ENCODE results near the gene DNAH17. TPM values are rescaled to one million over a fixed set of nuclear protein-coding genes. Genes with fewer than 3 reads are reported as not detected.
A peak's percentile ranks its signal among the peaks of the same experiment; 100 is the strongest.

DNAH17 gene
- total RNA-seq, 3 donors from 2014 or later (not counting 1 experiment from before 2014, with no cell fraction given) = 0.16 to 0.25 (median 0.24) TPM

- Histone ChIP-seq H3K27me3 (ENCODE audit: control insufficient read depth, insufficient read depth, low read length) (peaks cover 10% of the 10 kb centered on the region), H3K9me3 (ENCODE audit: control insufficient read depth, insufficient read depth, low read length) (no peaks in the 10 kb centered on the region), H3K36me3 (ENCODE audit: control insufficient read depth, insufficient read depth, low read length) (no peaks in the 10 kb centered on the region), H3K4me3 (ENCODE audit: low read length) (no peak overlapping the region), H3K4me1 (ENCODE audit: control insufficient read depth, insufficient read depth, low read length) (peaks cover 10% of the 10 kb centered on the region), H3K27ac (ENCODE audit: low read length) (no peak overlapping the region)
- intact Hi-C loops (cut with micrococcal nuclease) = no loop called here
- peaks cover 22% of the 10 kb centered on the region in 2 donors for H3K27me3 Mint-ChIP-seq (ENCODE audit: low read depth in 2 of 2)
- H3K27ac Mint-ChIP-seq = no peak overlapping the region
- no peaks in the 10 kb centered on the region for H3K36me3 Mint-ChIP-seq
- no peak for DNase-seq
- WGBS (ENCODE audit: insufficient coverage) = 91% methylated on average over 24 of the region's 24 CpGs
- no peak for TF ChIP-seq CTCF (IDR thresholded peaks at IDR 0.05)
- no peak overlapping the region for H3K4me3 Mint-ChIP-seq
- H3K9me3 Mint-ChIP-seq = no peaks in the 10 kb centered on the region
- no peak for ATAC-seq
- H3K4me1 Mint-ChIP-seq = peaks cover 6 to 9% of the 10 kb centered on the region in 2 donors
These were observed 90.9 kb downstream of the DNAH17 start for GRCh38 chr17:78486228-78486802.

- H3K36me3 ChIP-seq (ENCODE audit: control insufficient read depth, insufficient read depth, low read length) = no peaks in the 10 kb centered on the region
- WGBS (ENCODE audit: insufficient coverage) = 85% methylated on average over 32 of the region's 32 CpGs
- no peak overlapping the region for H3K27ac Mint-ChIP-seq
- no peaks in the 10 kb centered on the region for H3K36me3 Mint-ChIP-seq
- peaks cover 10% of the 10 kb centered on the region for H3K27me3 ChIP-seq (ENCODE audit: control insufficient read depth, insufficient read depth, low read length)
- ATAC-seq (no peak), DNase-seq (no peak)
- TF ChIP-seq CTCF (IDR thresholded peaks at IDR 0.05) = no peak
- H3K9me3 Mint-ChIP-seq = no peaks in the 10 kb centered on the region
- H3K4me3 Mint-ChIP-seq = no peak overlapping the region
- peaks cover 22% of the 10 kb centered on the region in 2 donors for H3K27me3 Mint-ChIP-seq (ENCODE audit: low read depth in 2 of 2)
- no peak overlapping the region for H3K4me3 ChIP-seq (ENCODE audit: low read length)
- H3K4me1 Mint-ChIP-seq = peaks cover 6 to 9% of the 10 kb centered on the region in 2 donors
- intact Hi-C loops (cut with micrococcal nuclease) = no loop called here
- no peaks in the 10 kb centered on the region for H3K9me3 ChIP-seq (ENCODE audit: control insufficient read depth, insufficient read depth, low read length)
- H3K27ac ChIP-seq (ENCODE audit: low read length) = no peak overlapping the region
- H3K4me1 ChIP-seq (ENCODE audit: control insufficient read depth, insufficient read depth, low read length) = peaks cover 10% of the 10 kb centered on the region
These were observed 91.7 kb downstream of the DNAH17 start for GRCh38 chr17:78485290-78486168.

GRCh38 chr17:78484271-78485246, 92.6 kb downstream of the DNAH17 start:
- intact Hi-C loops (cut with micrococcal nuclease) = no loop called here
- Histone ChIP-seq H3K9me3 (ENCODE audit: control insufficient read depth, insufficient read depth, low read length) (no peaks in the 10 kb centered on the region), H3K4me1 (ENCODE audit: control insufficient read depth, insufficient read depth, low read length) (peaks cover 10% of the 10 kb centered on the region), H3K36me3 (ENCODE audit: control insufficient read depth, insufficient read depth, low read length) (no peaks in the 10 kb centered on the region), H3K27me3 (ENCODE audit: control insufficient read depth, insufficient read depth, low read length) (peaks cover 10% of the 10 kb centered on the region), H3K27ac (ENCODE audit: low read length) (no peak overlapping the region), H3K4me3 (ENCODE audit: low read length) (peak overlapping the region; percentile 25)
- 11% methylated on average over 40 of the region's 43 CpGs for WGBS (ENCODE audit: insufficient coverage)
- H3K27me3 Mint-ChIP-seq (ENCODE audit: low read depth in 2 of 2) = peaks cover 22% of the 10 kb centered on the region in 2 donors
- no peak overlapping the region for H3K27ac Mint-ChIP-seq
- H3K4me3 Mint-ChIP-seq = peak overlapping the region; percentile 28
- no peaks in the 10 kb centered on the region for H3K36me3 Mint-ChIP-seq
- peak; percentile 85 to 92 (median 89) for ATAC-seq
- H3K9me3 Mint-ChIP-seq = no peaks in the 10 kb centered on the region
- peak in 1 of 2 donors; percentile 63 for DNase-seq
- H3K4me1 Mint-ChIP-seq = peaks cover 6 to 9% of the 10 kb centered on the region in 2 donors
- TF ChIP-seq CTCF (IDR thresholded peaks at IDR 0.05) = no peak
